Umbilical cord (tissue), 2 donors: ENCODE data around the gene TRIM72. TPM values are rescaled to one million over a fixed set of nuclear protein-coding genes. Genes with fewer than 3 reads are reported as not detected.
"Not testable (repeated sequence)": the region's sequence is repeated elsewhere in the genome, so short reads cannot be mapped to it uniquely, and the experiment has no call there.

Source experiments
- DNase-seq: peaks from one replicate; pipeline ENCODE4 v3.0.0-alpha.2; 2015; ENCODE audit warnings: low spot score
- total RNA-seq: library from RNA; depleted of rRNA; stranded (reverse); fragments of >200 nt; gene quantifications from one replicate; pipeline ENCODE4 v1.2.3, GENCODE V29; 2014; ENCODE audit warnings: low replicate concordance; ENCODE audit not compliant: insufficient read depth

The TRIM72 gene
- total RNA-seq, 1 donor from 2014 or later, result 0.72 TPM

GRCh38 chr16:31215287-31216162, 1.6 kb downstream of the TRIM72 start:
- DNase-seq, result peak; percentile 65

- no peak for DNase-seq
These were observed 2.7 kb downstream of the TRIM72 start, which contains the start of gene PYDC1 for GRCh38 chr16:31216422-31217135. PYDC1 (minus strand) TSS chr16:31217135; CDS start chr16:31217028, 107 bp downstream.

GRCh38 chr16:31217136-31217530, 3.2 kb downstream of the TRIM72 start:
- no peak for DNase-seq

DNA sequence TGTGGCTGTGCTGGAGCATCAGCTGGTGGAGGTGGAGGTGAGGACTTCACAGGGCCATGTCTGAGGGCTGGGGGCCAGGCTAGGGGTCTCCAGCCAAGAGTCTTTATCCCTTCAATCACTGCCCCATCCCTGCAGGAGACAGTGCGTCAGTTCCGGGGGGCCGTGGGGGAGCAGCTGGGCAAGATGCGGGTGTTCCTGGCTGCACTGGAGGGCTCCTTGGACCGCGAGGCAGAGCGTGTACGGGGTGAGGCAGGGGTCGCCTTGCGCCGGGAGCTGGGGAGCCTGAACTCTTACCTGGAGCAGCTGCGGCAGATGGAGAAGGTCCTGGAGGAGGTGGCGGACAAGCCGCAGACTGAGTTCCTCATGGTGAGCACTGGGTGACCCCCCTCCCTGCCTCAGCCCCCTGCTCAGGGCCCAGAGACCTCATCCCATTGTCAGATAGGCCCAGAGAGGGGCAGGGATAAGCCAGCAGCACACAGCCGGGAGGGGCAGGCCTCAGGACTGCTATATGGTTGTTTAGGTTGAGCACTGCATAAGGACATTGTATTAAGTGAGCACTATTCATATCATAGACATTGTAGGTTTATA, 5.3 kb downstream of the TRIM72 start:
- DNase-seq, result no peak

DNA sequence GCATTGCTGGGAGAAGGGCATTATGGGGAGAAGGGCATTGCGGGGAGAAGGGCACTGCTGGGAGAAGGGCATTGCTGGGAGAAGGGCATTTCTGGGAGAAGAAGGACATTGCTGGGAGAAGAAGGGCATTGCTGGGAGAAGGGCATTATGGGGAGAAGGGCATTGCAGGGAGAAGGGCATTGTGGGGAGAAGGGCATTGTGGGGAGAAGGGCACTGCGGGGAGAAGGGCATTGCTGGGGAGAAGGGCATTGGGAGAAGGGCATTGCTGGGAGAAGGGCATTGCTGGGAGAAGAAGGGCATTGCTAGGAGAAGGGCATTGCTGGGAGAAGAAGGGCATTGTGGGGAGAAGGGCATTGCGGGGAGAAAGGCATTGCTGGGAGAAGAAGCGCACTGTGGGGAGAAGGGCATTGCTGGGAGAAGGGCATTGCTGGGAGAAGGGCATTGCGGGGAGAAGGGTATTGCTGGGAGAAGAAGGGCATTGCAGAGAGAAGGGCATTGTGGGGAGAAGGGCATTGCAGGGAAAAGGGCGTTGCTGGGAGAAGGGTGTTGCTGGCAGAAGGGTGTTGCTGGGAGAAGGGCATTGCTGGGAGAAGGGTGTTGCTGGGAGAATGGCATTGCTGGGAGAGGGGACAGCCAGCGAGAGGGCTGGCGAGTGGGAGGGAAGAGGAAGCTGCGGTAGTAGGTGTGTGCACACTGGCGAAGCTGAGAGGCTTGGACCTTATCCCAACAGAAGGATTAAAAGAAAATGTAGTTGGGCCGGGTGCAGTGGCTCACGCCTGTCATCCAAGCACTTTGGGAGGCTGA, 7.6 kb downstream of the TRIM72 start:
- DNase-seq, result no peak

GRCh38 chr16:31223044-31223443, 9.1 kb downstream of the TRIM72 start:
- no peak for DNase-seq

DNA sequence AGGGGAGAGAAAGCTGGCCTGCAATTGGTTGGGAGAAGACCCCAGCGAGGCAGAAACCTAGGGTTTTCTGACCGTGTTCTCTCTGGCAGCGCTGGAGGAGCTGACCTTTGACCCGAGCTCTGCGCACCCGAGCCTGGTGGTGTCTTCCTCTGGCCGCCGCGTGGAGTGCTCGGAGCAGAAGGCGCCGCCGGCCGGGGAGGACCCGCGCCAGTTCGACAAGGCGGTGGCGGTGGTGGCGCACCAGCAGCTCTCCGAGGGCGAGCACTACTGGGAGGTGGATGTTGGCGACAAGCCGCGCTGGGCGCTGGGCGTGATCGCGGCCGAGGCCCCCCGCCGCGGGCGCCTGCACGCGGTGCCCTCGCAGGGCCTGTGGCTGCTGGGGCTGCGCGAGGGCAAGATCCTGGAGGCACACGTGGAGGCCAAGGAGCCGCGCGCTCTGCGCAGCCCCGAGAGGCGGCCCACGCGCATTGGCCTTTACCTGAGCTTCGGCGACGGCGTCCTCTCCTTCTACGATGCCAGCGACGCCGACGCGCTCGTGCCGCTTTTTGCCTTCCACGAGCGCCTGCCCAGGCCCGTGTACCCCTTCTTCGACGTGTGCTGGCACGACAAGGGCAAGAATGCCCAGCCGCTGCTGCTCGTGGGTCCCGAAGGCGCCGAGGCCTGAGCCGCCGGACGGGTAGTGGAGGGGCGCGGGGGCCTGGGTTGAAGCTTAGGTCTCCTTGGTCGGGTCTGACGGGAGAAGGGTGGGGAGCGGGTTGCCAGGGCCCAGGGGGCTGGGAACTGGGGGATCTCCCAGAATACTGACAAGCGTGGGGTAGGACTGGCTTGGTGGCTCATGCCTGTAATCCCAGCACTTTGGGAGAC, 10.4 kb downstream of the TRIM72 start:
- DNase-seq, result no peak

DNA sequence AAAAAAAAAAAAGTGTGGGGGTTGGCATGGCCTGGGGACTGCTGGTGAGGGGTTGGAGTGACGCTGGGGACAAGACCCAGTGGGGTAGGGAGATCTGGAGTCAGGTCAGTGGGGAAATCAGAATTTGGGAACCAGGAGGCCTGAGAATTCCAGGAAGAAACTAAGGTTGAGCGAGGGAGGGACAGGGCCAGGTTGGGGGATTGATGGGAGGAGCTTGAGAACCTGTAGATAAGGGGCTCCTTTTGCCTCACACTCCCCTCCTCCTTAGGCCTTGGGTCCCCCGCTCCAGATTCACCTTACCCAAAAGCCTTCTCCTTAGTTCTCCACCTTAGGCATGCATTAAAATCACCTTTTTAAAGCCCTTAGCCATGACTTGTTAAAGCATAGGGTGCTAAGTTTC, 11.3 kb downstream of the TRIM72 start:
- no peak for DNase-seq

DNA sequence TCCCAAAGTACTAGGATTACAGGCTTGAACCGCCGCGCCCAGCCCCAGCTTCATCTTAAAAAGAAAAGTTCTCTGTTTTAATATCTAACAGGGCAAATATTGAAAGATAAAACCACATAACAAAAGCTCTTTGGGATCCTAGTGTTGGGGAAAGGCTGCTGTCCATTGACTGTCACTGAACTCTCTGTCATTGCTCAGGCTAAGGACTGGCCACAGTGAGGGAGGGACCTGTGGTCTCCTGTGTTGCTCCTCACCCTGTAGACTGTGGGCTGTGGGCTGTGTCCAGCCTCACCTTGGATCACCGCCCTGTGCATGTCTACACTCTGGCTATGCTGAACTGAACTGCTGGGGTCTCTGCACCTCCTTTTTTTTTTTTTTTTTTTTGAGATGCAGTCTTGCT, 14.3 kb downstream of the TRIM72 start:
- DNase-seq, result no peak

GRCh38 chr16:31229501-31229900, 15.6 kb downstream of the TRIM72 start:
- DNase-seq, result no peak

GRCh38 chr16:31238041-31238440, 24.1 kb downstream of the TRIM72 start:
- DNase-seq, result no peak

GRCh38 chr16:31242206-31242605, 28.3 kb downstream of the TRIM72 start:
- DNase-seq, result no peak

- DNase-seq, result peak; percentile 37
These were observed 30.1 kb downstream of the TRIM72 start for GRCh38 chr16:31243734-31244670.

- DNase-seq, result not testable (repeated sequence)
These were observed 31.7 kb downstream of the TRIM72 start for GRCh38 chr16:31245598-31245997.

DNA sequence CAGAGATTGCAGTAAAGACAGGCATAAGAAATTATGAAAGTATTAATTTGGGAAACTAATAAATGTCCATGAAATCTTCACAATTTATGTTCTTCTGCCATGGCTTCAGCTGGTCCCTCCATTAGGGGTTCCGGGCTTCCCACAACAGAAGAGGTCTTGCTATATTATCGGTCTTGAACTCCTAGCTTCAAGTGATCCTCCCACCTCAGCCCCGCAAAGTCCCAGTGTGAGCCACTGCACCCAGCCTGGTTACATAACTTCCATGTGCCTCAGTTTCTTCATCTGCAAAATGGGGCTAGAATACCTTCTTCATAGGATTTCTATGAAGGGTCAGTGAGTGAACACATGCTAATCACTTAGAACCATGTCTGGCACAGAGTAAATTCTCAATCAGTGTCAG, 32.4 kb downstream of the TRIM72 start:
- no peak for DNase-seq

- DNase-seq, result no peak
These were observed 34.4 kb downstream of the TRIM72 start for GRCh38 chr16:31248344-31248743.

DNA sequence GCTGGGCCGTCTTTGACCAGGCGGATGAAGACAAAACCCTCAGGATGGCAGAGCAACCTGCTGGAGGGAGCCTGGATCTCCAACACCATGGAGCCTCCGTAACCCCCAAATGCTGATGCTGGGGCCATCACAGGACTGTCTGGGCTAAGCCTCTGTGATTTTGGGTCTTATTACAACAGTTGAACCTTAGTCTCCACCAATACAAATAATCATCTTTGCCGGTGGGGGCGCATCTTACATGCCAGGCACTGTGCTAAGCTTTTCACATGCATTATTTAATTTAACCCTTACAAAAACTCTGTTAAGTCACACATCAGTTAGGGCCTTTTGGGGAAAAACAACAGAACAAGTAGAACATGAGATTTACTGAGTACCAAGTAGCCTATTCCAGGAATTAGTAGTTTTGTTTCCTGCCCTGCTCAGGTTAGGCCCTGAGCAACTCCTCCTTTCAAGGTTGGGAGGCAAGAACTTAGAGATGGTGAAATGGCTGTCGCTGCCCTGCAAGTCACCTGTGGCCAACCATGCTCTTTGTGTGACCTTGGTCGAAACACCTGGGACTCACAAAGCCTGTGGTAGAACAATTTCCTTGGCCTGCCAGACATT, 37.0 kb downstream of the TRIM72 start:
- no peak for DNase-seq

DNA sequence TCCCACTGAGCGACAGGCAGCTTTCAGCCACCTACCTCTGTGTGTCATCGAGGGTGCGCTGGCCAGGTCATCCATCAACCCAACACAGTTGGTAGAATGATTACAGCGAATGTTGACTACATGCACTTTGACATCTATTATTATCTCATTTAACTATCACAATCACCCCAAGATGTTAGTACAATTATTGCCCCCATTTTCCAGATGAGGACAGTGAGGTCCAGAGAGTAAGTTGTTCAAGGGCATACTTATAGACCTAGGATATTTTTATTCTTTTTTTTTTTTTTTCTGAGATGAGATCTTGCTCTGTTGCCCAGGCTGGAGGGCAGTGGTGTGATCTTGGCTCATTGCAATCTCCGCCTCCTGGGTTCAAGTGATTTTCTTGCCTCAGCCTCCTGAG, 37.5 kb downstream of the TRIM72 start:
- DNase-seq, result no peak

GRCh38 chr16:31253642-31254045, 39.7 kb downstream of the TRIM72 start:
- DNase-seq, result peak; percentile 12
